ENCODE measurements around the gene GABBR1. TPM values are rescaled to one million over a fixed set of nuclear protein-coding genes. Genes with fewer than 3 reads are reported as not detected.

Gene GABBR1
- total RNA-seq, 4 donors from 2014 or later: 15.0 to 49.5 (median 20.6) TPM

GRCh38 chr6:29589423-29590048, 43.4 kb downstream of the GABBR1 start:
- 3 to 4% methylated on average over 3 of the region's 3 CpGs for WGBS, 2 donors
- TF ChIP-seq POLR2A (IDR thresholded peaks at IDR 0.05) (no peak), CTCF (IDR thresholded peaks at IDR 0.05) (peak in 1 of 3 donors; percentile 85)
- intact Hi-C loops (cut with DNase I; ENCODE audit: low total_unique reads): loop anchor here (10.0 kb wide), 1 partner anchor 915 kb away; no protein-coding TSS in a partner anchor
- peak in 1 of 2 donors; percentile 50 for DNase-seq (ENCODE audit: low spot score in 2 of 2)
- H3K4me3 ChIP-seq (ENCODE audit: low read depth, poor library complexity, severe bottlenecking): no peak overlapping the region

- no peak within 1 kb of the TSS for H3K4me3 ChIP-seq (ENCODE audit: low read depth, poor library complexity, severe bottlenecking)
- no peak for DNase-seq (ENCODE audit: low spot score in 2 of 2)
- no peak for TF ChIP-seq POLR2A (IDR thresholded peaks at IDR 0.05)
- TF ChIP-seq CTCF (IDR thresholded peaks at IDR 0.05): no peak
- intact Hi-C loops (cut with DNase I; ENCODE audit: low total_unique reads): loop anchor here (10.0 kb wide), 1 partner anchor 910 kb away; no protein-coding TSS in a partner anchor
Measured at GRCh38 chr6:29584821-29585220, 48.2 kb downstream of the GABBR1 start, which contains the start of gene OR2H2. TSS of gene OR2H2 (plus strand) at chr6:29585121. CDS start at chr6:29587945, 2,824 bp downstream.

GRCh38 chr6:29577544-29577943, 55.4 kb downstream of the GABBR1 start:
- DNase-seq (ENCODE audit: low spot score in 2 of 2): no peak
- intact Hi-C loops (cut with DNase I; ENCODE audit: low total_unique reads): no loop called here
- TF ChIP-seq CTCF (IDR thresholded peaks at IDR 0.05): no peak
- TF ChIP-seq POLR2A (IDR thresholded peaks at IDR 0.05): no peak
- H3K4me3 ChIP-seq (ENCODE audit: low read depth, poor library complexity, severe bottlenecking): no peak overlapping the region
- WGBS, 2 donors: 64 to 68% methylated on average over 7 of the region's 7 CpGs

GRCh38 chr6:29576056-29576455, 56.9 kb downstream of the GABBR1 start:
- TF ChIP-seq CTCF (IDR thresholded peaks at IDR 0.05) (no peak), POLR2A (IDR thresholded peaks at IDR 0.05) (no peak)
- H3K4me3 ChIP-seq (ENCODE audit: low read depth, poor library complexity, severe bottlenecking): no peak overlapping the region
- DNase-seq (ENCODE audit: low spot score in 2 of 2): no peak
- intact Hi-C loops (cut with DNase I; ENCODE audit: low total_unique reads): no loop called here

- no peak overlapping the region for H3K4me3 ChIP-seq (ENCODE audit: low read depth, poor library complexity, severe bottlenecking)
- intact Hi-C loops (cut with DNase I; ENCODE audit: low total_unique reads): no loop called here
- 55 to 67% methylated on average over 5 of the region's 5 CpGs for WGBS, 2 donors
- no peak for TF ChIP-seq POLR2A (IDR thresholded peaks at IDR 0.05)
- no peak for TF ChIP-seq CTCF (IDR thresholded peaks at IDR 0.05)
- DNase-seq (ENCODE audit: low spot score in 2 of 2): no peak
Measured at GRCh38 chr6:29567991-29568390, 65.0 kb downstream of the GABBR1 start.

GRCh38 chr6:29567541-29567940, 65.4 kb downstream of the GABBR1 start:
- DNase-seq (ENCODE audit: low spot score in 2 of 2): no peak
- 46 to 47% methylated on average over 2 of the region's 2 CpGs for WGBS, 2 donors
- intact Hi-C loops (cut with DNase I; ENCODE audit: low total_unique reads): no loop called here
- H3K4me3 ChIP-seq (ENCODE audit: low read depth, poor library complexity, severe bottlenecking): no peak overlapping the region
- TF ChIP-seq POLR2A (IDR thresholded peaks at IDR 0.05): no peak
- no peak for TF ChIP-seq CTCF (IDR thresholded peaks at IDR 0.05)
